Liver (tissue), 3 donors: Measurements from ENCODE around the gene ZNF792.
A peak's percentile ranks its signal among the peaks of the same experiment; 100 is the strongest.

Experiments
- CTCF ChIP-seq: fragments of 150-350 bp; IDR thresholded peaks from 2 replicates; pipeline ENCODE4 v1.5.1; 2017; ENCODE audit warnings: improper control_type of control experiment, low read depth, low read length; ENCODE audit not compliant: missing input control
- EGR1 ChIP-seq, 2 donors: IDR thresholded peaks; 2 replicates each; pipeline ENCODE4 v1.6.1; 2016 to 2018; ENCODE audit warnings: antibody characterized with exemption in 2 of 2, low read depth in 2 of 2
- GABPA ChIP-seq, 2 donors: IDR thresholded peaks in 1 of 2; conservative IDR thresholded peaks in 1 of 2; 2 replicates each; pipeline ENCODE4 v1.6.1; 2016; ENCODE audit warnings: antibody characterized with exemption in 2 of 2, mild to moderate bottlenecking in 1 of 2, moderate library complexity in 1 of 2
- HNF4G ChIP-seq: IDR thresholded peaks from 2 replicates; pipeline ENCODE4 v1.6.1; 2016; ENCODE audit warnings: antibody characterized with exemption
- JUND ChIP-seq, 2 donors: IDR thresholded peaks; 2 replicates each; pipeline ENCODE4 v1.6.1; 2016; ENCODE audit warnings: antibody characterized with exemption in 2 of 2
- RAD21 ChIP-seq, 2 donors: IDR thresholded peaks; 2 replicates each; pipeline ENCODE4 v1.6.1; 2016; ENCODE audit warnings: antibody characterized with exemption in 2 of 2, mild to moderate bottlenecking in 2 of 2
- RXRA ChIP-seq, 2 donors: IDR thresholded peaks; 2 replicates each; pipeline ENCODE4 v1.6.1; 2017 to 2018; ENCODE audit warnings: antibody characterized with exemption in 2 of 2, mild to moderate bottlenecking in 1 of 2
- SP1 ChIP-seq: IDR thresholded peaks from 2 replicates; pipeline ENCODE4 v1.6.1; 2018; ENCODE audit warnings: antibody characterized with exemption, mild to moderate bottlenecking
- TAF1 ChIP-seq: conservative IDR thresholded peaks from 2 replicates; pipeline ENCODE4 v1.6.1; 2016; ENCODE audit warnings: antibody characterized with exemption, mild to moderate bottlenecking
- YY1 ChIP-seq: IDR thresholded peaks from 2 replicates; pipeline ENCODE4 v1.6.1; 2016; ENCODE audit warnings: antibody characterized with exemption, mild to moderate bottlenecking
- ZBTB33 ChIP-seq: IDR thresholded peaks from 2 replicates; pipeline ENCODE4 v1.6.1; 2016; ENCODE audit warnings: antibody characterized with exemption
- TF ChIP-seq, protein P1 (sequence below): IDR thresholded peaks from 2 replicates; pipeline ENCODE4 v1.6.1; 2016; ENCODE audit warnings: antibody characterized with exemption
- TF ChIP-seq, protein P2 (sequence below): IDR thresholded peaks from 2 replicates; pipeline ENCODE4 v1.6.1; 2016; ENCODE audit warnings: antibody characterized with exemption, mild to moderate bottlenecking
- TF ChIP-seq, protein P3 (sequence below): IDR thresholded peaks from 2 replicates; pipeline ENCODE4 v1.6.1; 2016; ENCODE audit warnings: antibody characterized with exemption
- donor health status: healthy.
- donor health status: healthy.

DNA sequence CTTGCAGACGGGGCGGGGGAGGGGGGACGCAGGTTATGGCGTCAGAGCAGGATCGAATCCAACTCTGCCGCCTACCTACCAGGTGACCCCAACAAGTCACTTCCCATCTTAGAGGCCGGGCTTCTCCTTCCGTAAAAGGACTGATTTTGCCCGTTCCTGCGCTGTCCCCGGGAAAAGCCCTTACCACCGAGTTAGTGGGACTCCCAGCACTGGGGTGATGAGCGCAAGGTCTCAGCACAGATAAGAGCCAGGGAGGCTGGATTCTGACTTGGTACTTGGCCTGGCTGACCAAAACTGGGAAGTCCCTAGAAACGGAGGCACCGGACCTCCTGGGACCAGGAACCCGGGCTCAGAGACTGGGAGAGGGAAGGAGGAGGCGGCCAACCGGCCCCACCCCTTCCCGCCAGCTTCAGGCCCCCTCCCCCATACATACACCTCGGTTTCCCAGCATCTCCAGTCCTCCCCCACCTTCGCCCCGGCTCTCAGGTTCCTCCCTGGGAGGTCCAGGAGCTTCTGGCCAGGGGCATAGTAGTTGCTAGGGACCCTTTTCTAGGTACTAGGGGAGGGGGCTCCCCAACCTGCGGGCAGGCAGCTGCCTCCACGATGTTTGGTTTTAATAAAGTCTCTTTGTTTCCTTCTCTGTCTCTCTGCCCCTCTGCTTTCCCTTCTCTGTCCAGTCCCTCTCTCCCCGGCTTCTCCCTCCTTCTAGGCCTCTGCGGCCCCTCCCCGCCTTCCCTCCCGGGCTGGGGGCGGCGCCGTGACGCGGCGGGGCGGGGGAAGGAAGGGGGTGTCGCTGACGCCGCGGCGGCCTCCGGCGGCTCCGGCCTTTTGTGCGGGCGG is 35.7 kb upstream of the ZNF792 start, which contains the start of gene GRAMD1A:
- TF ChIP-seq, protein P1, sequence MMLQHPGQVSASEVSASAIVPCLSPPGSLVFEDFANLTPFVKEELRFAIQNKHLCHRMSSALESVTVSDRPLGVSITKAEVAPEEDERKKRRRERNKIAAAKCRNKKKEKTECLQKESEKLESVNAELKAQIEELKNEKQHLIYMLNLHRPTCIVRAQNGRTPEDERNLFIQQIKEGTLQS, result no peak
- TF ChIP-seq CTCF (no peak), EGR1 (IDR thresholded peaks at IDR 0.05; ENCODE audit: low read depth in 2 of 2) (no peak), YY1 (no peak), RXRA (IDR thresholded peaks at IDR 0.05) (peak; percentile 47 to 53), ZBTB33 (no peak), SP1 (peak; percentile 37), JUND (IDR thresholded peaks at IDR 0.05) (no peak), RAD21 (IDR thresholded peaks at IDR 0.05) (no peak), TAF1 (no peak), GABPA (IDR thresholded peaks at IDR 0.05 in 1 of 2, conservative IDR thresholded peaks at IDR 0.05 in 1 of 2) (no peak), HNF4G (peak; percentile 15)
- TF ChIP-seq, protein P2, sequence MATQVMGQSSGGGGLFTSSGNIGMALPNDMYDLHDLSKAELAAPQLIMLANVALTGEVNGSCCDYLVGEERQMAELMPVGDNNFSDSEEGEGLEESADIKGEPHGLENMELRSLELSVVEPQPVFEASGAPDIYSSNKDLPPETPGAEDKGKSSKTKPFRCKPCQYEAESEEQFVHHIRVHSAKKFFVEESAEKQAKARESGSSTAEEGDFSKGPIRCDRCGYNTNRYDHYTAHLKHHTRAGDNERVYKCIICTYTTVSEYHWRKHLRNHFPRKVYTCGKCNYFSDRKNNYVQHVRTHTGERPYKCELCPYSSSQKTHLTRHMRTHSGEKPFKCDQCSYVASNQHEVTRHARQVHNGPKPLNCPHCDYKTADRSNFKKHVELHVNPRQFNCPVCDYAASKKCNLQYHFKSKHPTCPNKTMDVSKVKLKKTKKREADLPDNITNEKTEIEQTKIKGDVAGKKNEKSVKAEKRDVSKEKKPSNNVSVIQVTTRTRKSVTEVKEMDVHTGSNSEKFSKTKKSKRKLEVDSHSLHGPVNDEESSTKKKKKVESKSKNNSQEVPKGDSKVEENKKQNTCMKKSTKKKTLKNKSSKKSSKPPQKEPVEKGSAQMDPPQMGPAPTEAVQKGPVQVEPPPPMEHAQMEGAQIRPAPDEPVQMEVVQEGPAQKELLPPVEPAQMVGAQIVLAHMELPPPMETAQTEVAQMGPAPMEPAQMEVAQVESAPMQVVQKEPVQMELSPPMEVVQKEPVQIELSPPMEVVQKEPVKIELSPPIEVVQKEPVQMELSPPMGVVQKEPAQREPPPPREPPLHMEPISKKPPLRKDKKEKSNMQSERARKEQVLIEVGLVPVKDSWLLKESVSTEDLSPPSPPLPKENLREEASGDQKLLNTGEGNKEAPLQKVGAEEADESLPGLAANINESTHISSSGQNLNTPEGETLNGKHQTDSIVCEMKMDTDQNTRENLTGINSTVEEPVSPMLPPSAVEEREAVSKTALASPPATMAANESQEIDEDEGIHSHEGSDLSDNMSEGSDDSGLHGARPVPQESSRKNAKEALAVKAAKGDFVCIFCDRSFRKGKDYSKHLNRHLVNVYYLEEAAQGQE, result peak; percentile 61
- TF ChIP-seq, protein P3, sequence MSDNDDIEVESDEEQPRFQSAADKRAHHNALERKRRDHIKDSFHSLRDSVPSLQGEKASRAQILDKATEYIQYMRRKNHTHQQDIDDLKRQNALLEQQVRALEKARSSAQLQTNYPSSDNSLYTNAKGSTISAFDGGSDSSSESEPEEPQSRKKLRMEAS, result no peak
